GM19351 (cell line): ENCODE results near the gene TICAM2.

ENCODE experiments used
- ATAC-seq: cut with Tn5 transposase; IDR thresholded peaks from one replicate; pipeline ENCODE4 v1.9.1; 2021; ENCODE audit warnings: mild to moderate bottlenecking, moderate library complexity; ENCODE audit not compliant: unreplicated experiment

TICAM2 gene

DNA sequence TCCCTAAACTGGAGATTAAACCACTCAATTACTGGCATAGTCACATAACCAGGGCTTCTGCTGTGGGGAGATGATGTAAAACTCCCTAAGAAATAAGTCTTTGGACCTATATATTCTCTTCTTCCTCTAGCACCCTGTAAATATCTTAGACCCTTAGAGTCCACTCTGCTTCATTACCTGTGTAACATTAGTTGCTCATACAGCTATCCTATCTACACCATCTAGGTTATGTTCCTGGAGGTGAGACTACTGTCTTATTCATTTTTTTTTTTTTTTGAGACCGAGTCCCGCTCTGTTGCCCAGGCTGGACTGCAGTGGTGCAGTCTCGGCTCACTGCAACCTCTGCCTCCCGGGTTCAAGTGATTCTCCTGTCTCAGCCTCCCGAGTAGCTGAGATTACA lies 9.6 kb upstream of the TICAM2 start:
- no peak for ATAC-seq

DNA sequence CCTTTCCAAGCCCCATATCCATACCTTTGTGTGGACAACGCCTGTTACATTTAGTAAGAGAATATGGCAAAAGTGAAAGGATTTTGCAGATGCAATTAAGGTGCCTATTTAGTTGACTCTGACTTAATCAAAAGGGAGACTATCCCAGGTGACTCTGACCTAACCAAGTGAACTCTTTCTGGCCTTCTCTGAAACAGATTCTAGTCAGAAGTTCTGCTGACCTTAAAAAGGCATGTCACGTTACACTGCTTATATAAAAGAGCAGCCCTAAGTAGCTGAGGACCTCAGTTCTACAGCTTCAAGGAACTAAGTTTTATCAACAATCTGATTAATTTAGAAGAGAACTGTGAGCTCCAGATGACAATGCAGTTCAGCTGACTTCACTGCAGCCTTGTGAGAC lies 5.7 kb upstream of the TICAM2 start:
- ATAC-seq: no peak

DNA sequence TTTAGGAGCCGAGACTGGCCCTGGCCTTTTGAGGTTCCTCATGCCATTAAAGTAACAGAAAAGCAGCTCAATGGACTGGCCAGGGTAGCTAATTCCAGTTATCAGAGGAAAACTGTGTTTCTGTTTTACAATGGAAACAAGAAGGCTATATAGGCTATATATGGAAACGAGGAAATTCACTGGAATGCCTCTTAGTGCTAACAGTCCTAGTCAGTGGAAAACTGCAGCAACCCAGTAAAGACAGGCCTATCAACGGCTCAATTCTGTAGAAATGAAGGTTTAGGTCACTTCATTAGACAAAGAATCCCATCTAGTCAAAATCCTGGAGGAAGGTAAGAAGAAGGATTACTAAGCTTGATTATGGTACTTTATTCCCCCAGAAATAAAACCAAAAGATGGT lies 3.2 kb upstream of the TICAM2 start:
- ATAC-seq: no peak

DNA sequence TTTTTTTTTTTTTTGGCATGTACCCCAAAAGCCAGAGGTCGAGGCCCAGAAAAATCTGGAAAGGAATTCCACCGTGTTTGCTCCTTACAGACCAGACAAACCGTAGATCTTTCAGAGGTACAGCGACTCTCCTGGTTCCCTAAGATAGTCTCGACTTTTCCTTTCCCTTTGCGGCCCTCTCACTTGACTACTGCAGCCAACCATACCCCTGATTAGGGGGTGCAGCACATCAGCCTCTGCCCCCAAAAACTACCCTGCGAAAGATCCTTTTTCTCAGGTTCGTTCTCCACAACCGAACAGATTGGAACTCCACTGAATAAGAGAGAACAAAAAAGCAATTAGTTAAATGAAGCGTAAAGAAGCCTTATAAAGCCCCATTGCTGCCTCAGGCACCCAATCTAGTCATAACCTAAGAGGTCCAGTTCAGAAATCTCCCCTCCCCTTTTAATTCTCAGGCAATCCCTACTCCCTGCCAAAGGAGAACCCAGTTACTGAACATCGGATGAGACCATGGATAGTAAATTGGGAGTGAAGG lies 379 bp upstream of the TICAM2 start:
- ATAC-seq: no peak

DNA sequence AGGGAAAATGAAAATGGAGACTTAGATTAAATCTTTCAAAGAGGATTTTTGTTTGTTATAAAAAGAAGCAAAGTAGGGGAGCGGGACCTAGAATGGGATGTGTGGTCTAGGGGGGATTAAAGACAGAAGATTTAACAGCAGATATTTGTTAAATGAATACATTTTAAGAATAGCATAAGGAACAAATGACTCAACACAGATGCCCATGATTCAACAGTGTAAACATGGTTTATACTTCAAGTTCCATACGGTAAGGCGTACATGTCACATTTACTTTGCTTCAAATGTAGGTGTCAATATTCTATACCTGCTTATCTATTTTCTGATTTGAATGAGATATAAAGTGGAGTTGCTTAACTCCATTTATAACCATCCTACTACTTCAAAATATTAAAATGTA lies 1.5 kb downstream of the TICAM2 start:
- no peak for ATAC-seq

DNA sequence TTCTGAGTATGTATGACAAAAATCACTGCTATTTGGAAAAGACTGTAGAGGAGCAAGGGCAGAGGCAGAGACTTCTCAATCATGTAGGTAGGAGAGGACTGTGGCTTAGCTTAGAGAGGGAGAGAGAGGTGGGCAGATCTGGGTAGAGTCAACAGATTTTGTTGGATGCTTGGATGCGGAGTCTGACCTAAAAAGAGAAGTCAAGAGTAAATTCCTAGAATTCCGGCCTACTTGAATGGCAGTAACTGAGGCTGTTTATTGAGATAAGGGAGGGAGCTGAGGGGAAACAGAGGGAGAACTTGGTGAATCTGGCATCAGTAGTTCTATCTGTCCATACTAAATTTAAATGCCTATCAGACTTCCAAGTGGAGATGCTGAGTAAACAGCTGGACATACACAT lies 2.4 kb downstream of the TICAM2 start:
- no peak for ATAC-seq

DNA sequence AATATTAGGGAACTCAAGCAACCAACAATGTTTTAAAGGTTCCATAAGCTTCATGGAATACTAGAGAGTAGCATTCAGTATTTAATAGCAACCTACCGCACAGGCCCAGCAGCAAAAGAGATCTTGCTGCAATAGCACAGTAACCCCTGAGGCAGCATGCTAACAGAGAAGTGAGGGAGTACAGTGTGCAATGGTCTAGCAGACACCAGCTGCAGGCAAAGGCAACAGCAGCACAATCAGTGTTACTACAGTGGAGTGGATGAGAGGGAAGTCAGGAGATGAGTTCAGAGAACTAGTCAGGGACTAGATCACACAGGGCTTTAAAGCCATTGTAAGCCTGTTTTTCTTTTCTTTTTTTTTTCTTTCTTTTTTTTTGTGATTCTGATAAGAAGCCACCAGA lies 2.8 kb downstream of the TICAM2 start:
- ATAC-seq: peak; percentile 36

DNA sequence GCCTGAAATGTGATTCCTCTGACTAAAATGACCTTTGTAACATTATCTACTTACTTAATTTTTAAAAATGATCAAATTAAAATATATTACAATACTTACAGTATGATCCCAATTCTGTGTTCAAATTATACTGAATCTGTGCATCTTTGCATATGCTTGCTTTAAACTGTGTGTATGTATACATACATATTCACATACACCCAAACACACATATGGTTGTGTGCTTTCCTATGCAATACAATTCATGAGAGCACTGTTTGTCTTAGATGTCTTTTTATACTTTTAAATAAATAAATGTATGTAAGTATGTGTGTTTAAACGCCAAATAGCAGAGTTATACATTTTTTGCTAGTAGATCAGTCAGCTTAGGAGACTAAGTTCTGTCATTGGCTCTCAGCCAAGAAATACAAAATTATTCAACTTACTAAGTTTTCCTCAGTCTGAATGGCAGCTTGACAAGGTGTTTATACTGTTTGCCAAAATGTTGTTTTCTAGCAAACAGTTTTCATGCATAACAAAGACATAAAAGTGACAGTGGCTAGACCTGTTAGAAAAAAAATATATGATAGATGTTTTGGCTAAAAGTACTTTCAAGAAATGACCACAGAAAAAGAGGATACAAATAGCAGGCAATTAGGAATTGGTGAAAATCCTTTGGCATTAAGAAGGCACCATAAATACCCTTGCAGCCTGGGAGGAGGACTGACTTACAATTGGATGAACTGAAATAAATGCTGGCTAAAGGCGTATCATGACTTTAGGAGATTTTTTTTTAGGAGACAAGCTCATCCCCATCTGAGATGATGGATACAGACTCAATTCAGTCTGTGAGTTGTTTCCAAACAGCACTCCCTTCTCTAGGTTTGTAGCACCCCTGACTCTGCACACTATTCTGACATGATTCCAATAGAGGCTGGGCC lies 7.9 kb downstream of the TICAM2 start:
- ATAC-seq: no peak

DNA sequence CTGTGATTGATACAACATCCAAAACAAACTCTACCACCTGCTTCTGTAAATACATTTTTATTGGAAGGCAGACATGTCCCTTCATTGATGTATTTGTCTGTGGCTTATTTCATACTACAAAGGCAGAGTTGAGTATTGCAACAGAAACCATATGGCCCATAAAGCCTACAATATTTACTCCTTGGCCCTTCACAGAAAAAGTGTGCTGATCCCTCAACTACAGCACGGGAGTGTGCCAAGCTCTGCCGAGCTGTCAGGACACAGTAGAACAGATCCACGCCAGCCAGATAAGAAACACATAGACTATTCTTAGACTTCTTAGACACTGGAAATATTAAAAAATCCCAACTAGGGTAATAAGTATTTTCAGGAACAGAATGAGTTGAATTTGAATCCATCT lies 13.2 kb downstream of the TICAM2 start:
- no peak for ATAC-seq

DNA sequence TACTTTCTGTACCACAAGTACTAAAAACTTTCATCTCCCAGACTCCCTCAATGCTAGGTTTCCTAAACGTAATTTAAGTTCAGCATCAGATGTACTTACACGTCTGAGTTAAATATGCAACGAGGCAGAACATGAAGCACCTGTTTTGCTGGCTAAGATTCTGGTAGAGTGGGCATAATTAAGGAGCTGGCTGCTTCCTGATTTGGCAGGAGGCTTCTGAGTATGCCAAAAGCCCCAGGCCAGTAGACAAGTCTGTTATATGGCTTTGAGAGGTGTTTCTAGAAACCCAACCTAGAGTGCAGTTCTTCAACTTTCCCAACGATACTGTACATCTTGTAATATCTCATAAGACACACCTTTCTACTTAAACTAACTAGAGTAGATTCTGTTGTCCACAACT lies 13.6 kb downstream of the TICAM2 start:
- ATAC-seq: no peak

DNA sequence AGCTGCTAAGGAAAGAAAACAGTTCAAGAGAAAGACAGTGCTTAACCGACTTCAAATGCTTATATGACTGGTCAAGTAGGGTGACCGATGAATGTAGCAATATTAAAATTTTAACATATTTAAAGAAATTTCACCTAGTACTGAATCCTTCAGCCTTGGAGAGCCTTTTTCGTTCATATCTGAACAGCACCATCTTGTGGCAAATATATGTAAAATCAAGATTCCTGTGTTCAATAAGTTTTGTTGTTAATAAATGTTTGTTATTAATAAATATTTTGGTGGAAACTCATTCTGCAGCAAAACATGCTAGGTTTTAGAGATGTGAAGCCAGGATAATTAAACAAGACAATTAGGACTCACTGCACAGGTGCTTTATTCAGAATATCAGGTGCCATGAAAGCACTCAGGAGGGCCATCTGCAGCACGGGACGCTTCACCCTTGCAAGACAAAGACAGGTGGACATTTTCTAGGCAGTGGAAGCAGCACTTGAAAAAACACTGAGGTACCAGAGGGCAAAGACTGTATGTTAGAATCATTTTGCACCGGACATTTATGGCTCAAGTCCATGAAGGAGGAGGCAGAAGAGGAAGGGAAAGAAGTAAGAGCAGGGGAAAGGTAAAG lies 15.6 kb downstream of the TICAM2 start:
- ATAC-seq: peak; percentile 47

DNA sequence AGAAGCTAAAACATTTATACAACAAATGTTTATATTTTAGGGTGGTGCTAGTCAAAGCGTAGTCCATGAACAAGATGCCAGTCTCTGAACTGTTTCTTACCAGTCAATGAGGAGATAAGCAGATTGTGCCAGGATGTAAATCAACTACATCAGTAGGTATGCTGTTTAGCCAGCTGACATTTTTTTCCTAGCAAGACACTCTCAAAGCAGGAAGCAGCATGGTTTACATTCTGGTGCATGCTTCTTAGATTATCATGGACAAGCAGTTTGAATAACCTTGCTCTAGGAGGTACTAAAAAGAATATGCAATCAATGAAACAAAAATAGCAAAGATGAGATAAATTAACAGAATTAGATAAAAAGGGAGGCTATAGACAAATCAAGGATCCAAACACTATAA lies 17.0 kb downstream of the TICAM2 start:
- no peak for ATAC-seq

DNA sequence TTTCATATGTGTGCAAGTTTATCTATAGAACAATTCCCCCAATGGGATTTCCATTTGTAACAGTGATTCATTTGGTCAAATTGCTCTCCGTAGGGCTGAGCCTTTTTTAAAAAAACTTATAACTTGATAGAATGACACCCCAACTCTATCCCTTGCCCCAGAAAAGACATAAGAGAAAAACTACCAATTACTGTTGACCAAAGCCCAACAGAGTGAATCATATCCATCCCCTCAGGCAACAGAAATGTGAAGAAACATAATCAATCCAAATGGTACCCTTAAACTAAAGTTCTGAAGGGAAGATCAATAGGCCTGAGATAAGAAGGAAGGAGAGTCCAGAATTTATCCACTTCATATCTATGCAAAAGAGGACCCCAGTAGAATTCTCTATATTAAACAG lies 17.8 kb downstream of the TICAM2 start:
- ATAC-seq: no peak

DNA sequence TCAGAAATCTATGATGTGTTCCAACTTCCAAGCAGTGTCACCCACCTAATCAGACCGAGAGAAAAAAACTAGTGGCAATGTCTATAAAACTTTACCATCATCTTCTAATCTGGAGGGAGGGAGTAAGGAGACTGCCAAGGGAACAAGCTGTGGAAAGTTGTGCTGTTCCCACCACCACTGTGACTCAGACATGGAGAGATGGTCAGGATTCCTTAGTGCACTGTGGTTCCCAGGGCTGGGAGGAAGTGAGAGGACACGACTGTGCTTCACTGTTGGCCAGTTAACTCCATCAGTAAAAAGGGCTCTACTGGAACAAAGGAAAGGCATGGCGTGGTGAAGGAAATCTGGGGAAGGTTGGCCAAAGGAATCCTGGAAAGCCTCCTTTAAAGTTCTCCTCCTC lies 18.8 kb downstream of the TICAM2 start:
- no peak for ATAC-seq

DNA sequence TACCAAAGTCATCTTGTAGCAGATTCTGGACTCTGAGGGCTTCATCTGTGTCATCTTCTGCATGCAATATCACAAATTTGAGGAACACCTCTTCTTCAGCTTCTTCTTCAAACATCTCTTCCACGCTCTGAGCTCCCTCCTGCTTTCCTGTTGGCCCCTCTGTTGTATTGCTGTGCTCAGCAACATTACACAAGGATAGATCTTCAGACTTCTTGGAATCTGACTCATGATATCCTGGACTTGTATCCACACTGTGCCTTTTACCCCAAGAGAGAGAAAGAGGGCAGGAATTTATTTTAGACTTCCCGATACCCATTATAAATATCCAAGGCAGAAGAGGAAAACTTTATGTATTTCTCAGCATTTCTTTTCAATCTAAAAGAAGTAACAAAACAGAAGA lies 21.3 kb downstream of the TICAM2 start:
- no peak for ATAC-seq

DNA sequence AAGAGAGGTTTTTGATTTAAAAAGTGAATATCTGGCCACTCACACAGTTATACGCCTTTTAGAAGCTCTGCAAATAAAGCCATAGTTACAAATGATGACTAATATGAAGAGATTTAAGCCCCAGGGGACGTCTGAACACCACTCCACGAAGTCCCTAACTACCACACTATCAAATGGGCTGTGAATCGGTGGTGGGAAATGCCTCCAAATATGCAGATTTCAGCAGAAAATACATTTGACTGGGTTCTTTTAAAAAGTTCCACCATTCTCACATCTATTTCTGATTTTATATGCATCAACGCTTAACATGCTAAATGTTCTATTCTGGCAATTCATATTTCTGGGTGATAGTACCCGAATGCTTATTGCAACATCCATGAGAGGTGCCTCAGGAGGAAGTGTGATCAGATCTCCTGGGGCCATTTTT lies 22.5 kb downstream of the TICAM2 start:
- ATAC-seq: peak; percentile 58

DNA sequence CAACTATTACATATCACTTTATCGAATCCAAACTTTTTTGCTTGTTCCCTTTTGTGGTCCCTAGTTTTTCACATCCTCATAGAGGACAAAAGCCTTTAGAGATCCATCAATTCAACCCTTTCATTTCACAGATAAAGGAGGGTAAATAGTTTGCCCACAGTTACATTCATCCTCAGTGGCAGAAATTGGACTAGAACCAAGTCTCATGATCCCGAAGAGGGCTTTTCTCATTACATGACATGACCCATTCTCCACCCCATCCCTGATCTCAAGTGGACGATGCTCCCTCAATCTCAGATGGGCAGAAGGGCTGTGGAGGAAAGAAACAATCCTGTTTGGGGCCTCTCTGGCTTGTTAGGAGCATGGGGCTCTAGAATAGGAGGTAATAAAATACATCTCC lies 23.1 kb downstream of the TICAM2 start:
- ATAC-seq: no peak

DNA sequence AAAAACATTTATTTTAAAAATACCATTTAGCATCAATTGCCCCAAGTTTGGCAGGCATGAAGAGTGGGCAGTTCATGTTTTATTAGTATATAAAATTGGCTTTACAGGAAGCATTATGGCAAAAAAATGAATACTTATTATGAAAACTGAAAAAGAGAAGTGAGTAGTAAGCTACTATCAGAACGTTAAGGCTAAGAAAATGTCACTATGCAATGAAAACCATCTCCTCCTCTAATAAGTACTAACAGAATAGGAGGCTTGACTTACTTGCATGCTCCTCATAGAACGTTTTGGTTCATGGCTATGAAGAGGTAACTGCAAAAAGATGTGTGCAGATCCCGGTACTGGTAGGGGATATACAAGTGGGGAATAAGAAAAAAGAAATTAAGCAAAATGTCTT lies 23.6 kb downstream of the TICAM2 start:
- ATAC-seq: peak; percentile 57

DNA sequence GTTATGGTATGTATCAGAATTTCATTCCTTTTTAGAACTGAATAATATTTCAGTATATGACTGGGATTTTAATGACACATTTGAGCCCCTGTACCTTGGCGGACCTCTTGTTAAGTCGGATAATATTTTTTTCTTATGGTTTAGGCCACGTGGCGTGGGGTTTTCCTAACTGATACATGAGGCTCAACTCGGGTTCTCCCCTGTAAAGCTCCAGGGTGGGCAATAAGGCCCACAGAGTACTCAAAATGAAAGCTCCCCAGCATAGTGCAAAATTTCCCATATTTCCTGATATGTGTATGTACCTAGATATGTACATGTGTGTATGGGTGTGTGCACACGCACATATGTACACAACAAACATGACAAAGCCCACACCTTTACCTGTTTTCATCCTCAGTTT lies 24.5 kb downstream of the TICAM2 start:
- ATAC-seq: no peak

DNA sequence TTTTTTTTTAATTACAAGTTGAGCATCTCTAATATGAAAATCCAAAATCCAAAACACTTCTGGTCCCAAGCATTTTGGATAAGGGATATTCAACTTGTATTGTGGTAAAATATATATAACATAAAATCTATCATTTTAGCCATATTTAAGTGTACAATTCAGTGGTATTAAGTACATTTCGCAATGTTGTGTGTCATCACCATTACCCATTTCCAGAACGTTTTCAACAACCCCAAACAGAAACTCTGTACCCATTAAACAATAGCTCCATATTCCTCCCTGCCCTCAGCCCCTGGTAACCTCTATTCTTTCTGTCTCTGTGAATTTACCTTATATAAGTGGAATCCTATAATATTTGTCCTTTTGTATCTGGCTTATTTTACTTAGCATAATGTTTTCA lies 24.9 kb downstream of the TICAM2 start:
- ATAC-seq: no peak

DNA sequence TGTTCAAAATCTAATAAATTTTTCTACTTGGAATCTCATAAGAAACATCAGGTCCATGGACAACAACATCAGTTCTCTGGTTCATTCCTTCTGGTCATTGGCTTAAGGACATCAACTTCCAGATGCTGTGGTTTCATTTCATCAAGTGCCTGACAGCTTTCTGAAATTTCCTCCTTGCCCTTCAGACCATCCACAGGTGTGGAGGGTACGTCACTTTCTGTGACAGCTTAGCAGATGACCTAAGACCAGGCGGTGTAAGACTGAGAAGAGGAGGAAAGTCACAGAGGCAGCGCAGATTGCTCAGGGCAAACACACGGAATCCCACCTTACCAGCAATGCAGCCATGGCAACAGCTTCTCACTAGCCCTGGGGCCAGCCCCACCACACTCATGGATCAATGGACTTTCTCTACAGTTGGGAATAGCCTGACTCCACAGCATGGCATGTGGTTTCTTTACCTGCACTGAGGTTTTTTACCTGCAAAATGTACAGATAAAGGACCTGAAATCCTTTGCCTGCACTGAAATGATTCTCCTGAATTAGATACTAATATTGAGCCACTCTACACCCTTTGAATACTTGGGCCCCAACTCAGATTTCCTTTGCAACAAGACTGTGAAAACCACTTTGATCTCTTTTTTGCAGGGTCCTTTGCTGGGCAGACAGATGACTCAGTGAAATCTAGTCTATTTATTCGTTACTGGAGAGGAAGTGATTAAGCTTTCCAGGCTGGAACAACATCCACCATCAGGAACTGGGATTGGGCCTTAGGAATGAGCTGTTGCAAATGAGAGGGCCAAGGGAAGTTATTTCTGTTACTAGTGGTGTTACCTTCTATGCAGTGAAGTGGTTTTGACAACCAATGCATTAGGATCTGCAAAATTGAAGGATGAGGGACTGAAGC lies 26.9 kb downstream of the TICAM2 start:
- peak; percentile 45 for ATAC-seq
